Epithelial cell of prostate (primary cell): ENCODE data around the gene KCNQ2.

ENCODE experiments used
- DNase-seq: peaks from one replicate; pipeline ENCODE4 v3.0.0-alpha.2; 2011; ENCODE audit warnings: low read depth, low spot score
- H3K27ac ChIP-seq: fragments of 450-650 bp; 2 replicates; pipeline ENCODE4 v1.5.1; 2017; ENCODE audit warnings: mild to moderate bottlenecking

KCNQ2 gene

GRCh38 chr20:63502671-63503172 is 30.3 kb upstream of the KCNQ2 start:
- no peak overlapping the region for H3K27ac ChIP-seq
- no peak for DNase-seq

DNA sequence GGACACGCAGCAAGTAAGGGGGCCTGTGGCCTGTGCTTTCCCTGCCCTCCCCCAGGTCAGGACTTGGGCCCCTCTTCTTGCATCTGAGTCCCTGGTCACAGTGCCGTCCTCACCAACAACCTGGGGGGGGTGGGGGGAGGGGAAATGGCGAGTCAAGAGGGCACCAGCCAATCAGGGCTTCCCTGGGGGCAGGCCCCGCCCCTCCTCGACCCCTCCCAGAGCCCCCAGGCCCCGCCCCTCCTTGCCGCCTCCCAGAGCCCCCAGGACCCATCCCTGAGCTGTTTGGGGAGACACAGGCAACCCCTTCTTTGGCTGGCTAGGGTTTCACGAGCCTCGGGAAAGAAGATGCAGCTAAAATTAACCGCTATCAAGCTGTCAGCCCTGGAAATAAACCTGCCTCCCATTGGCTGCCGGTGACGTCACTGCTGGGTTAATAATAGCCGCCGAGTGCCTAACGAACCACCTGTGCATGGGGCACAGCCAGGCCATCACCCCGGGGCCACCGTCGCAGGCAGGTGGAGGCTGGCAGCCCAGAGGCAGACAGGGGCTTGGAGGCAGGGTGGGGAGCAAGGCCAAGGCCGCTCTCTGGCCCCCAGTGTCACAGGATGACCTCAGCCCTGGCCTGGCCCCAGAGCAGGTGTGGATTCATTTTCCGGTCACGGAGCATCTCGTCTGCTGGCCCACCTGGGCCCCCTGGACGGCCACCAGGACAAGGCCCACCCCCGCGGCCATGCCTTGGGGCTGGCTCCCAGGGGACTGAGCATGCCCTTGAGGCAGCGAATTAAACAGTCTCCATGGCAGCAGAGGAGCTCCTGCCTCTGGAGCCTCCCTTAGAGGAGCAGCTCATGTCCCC is 29.6 kb upstream of the KCNQ2 start:
- DNase-seq = no peak
- no peak overlapping the region for H3K27ac ChIP-seq

DNA sequence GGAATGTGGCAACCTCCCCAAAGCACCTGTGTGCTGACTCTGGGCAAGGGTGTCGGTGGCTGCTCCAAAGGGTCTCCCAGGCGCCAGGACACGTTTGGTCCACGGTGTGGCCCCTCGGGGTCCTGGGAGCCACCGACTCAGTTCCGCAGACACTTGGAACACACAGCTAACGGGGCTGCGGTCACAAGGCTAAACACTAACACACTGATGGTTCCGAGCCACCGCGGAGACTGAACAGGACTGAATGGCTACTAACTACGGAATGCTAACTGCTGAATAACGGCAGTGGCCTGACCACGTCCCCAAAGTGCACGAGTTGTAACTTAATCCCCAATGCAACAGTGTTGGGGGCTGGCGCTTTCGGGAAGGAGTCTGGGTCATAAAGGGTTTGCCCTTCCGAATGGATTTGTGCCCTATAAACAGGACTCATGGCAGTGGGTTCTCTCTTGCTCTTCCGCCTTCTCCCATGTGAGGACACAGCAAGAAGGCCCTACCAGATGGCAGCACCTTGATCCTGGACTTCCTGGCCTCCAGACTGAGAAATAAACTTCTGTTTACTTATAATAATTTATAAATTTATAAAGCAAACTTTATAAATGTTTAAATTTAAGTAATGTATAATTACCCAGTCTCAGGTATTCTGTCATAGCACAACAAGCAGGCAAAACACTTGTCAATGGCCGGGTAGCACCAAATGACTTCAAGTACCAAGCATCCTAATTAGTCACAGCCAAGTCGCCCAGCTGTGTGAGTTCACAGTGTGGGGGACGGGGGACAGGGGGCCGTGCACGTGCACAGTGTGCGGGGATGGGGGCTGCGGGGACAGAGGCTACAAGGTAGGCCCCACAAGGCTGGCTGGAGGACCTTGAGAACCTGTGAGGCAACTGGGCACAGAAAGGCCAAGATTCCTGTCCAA is 28.7 kb upstream of the KCNQ2 start:
- no peak for DNase-seq
- H3K27ac ChIP-seq = no peak overlapping the region

GRCh38 chr20:63500151-63500901 is 27.9 kb upstream of the KCNQ2 start:
- H3K27ac ChIP-seq = no peak overlapping the region

DNA sequence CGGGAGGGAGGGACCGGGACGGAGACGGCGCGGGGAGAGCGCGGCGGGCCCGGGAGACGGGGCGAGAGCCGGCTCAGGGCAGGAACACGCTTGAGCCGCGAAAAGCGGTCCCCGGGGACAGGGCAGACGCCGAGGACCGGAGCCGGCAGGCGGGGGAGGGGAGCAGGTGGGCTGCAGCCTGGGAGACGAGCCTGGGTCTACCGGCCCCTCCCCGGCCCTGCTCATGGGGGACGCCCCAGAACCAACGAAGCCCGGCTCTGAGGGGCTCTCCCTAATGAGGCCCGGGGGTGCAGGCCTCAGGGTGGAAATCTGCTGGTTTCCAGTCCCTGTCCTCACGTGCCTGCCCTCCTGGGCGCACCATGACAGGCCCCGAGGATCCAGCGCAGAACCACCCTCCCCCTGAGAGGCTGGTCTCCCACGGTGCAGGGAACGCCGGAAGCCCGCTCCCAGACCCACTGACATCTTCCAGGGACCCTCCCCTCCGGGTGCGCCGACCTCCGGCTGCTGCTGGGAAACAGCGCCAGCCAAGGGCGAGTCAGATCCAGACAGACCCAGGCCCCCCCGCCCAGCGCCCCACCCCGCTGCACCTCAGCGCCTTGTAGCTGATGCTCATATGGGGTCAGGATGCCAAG is 27.0 kb upstream of the KCNQ2 start:
- no peak for DNase-seq
- no peak overlapping the region for H3K27ac ChIP-seq

More at GRCh38 chr20:63500151-63500901, 27.9 kb upstream of the KCNQ2 start:
- no peak for DNase-seq

GRCh38 chr20:63498960-63499337 is 26.5 kb upstream of the KCNQ2 start, which contains the start of gene EEF1A2:
EEF1A2 (minus strand) TSS chr20:63499083; CDS start chr20:63497763, 1,320 bp downstream.
- no peak for DNase-seq
- H3K27ac ChIP-seq = no peak within 1 kb of the TSS

- DNase-seq = no peak
- no peak overlapping the region for H3K27ac ChIP-seq
Observed at GRCh38 chr20:63497946-63498935, 25.8 kb upstream of the KCNQ2 start.

DNA sequence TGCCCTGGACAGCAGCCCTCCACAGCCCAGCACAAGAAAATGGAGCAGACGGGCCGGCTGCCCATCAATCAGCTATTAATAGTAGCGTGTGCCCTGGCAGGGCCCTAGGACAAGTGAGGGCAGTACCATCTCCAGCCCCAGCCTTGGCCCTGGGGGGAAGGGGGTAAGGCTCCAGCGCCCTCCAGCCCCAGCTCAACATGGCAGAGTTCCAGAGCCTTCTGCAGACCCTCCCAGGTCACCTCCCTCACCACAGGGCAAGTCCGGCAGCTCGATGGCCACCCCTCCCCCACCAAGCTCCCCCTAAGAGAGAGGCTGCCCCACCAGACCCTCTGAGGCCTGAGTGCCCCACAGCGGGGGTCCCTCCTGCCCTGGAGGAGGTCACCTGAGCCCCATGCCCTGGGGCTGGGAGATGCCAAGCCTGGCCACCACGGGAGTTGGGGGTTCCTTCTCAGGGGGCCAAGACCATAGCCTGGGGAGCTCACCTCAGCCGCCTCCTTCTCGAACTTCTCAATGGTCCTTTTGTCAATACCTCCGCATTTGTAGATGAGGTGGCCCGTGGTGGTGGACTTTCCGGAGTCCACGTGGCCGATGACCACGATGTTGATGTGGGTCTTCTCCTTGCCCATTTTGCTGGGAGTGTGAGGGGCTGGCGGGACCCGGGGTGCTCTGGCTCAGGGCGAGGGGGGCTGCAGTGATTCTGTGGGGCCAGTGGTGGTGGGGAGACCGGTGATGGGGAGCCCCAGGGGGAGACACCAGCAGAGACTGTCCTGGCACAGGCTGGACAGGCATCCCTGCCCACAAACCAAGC is 24.9 kb upstream of the KCNQ2 start:
- no peak overlapping the region for H3K27ac ChIP-seq
- DNase-seq = no peak

DNA sequence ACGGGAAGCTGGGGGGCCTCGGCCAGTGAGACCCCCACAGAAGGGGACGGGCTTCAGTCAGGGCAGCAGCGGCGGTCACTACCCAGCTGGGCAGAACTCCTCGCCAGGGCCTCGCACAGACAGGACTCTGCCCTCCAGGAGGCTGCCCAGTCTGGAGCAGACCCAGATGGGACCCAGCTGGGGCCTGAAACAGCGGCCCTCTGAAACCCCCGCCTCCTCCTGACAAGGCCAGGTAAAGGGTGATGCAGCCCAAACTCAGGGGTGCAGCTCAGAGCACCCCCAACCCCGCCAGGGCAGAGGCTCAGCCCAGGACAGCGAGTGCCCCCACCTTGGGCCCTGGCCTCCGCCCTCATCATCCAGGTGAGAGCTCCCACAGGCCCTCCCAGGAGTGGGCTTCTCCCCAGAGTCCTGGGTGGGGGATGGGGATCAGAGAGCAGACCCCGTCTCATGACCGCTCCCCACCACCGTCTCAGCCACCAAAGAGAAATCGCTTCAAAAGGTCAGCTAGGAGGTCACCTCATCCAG is 24.2 kb upstream of the KCNQ2 start:
- H3K27ac ChIP-seq = no peak overlapping the region
- no peak for DNase-seq

DNA sequence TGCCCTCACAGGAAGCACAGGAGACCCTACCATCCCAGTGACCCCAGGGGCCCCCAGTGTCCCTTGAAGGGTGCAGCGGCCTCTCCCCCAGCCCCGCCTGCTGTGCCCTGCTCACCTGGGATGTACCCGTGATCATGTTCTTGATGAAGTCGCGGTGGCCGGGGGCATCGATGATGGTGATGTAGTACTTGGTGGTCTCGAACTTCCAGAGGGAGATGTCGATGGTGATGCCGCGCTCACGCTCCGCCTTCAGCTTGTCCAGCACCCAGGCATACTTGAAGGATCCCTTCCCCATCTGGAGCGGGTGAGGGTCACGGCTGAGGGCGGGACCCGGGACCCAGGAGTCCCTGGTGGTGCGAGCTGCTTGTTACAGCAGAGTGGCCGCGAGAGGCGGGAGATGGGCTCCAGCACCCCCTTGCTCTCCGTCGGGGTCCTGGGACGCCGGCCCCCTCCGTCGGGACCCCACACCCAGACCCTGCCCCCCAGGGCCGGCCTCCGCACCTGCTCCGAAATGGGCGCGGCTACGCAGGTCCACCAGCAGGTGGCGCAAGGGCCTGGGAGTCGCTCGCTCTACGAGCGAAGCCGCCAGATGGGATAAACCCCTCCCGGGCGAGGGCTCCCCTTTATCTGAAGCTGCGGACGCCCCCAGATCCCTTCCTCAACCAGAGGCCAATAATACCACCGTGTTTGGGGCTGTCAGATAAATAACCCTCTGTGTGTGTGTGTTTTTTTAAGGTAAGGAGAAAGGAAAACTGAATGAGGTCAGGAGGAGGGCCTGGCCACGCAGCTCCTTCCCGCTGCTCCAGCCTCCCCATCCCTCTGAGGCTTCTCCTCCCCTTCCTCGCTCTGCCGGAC is 23.5 kb upstream of the KCNQ2 start:
- no peak overlapping the region for H3K27ac ChIP-seq

DNA sequence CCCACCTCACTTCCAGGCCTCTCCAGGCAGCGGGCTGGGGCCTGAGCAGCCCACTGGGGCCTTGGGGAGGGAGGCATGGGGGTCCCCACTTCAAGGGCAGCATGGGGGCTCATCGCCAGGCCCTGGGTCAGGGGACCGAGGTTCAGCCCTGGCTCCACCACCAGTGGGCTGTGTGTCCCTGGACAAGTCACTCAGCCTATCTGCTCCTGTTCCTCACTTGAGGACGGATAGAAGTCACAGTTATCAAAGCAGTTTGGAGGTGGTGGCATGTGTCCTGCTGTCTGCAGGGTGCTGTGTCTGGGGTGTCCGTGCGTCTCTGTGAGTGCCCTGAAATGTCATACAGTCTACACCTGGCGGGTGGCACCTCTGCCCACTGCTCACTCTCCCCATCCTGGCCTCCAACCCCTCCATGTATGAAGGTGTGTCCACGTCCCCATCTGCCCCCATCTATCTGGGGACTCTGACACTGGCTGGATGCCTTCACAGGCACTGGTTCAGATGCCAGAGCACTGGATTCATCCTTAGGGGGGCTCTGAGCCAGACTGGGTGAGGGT is 22.8 kb upstream of the KCNQ2 start:
- no peak for DNase-seq
- H3K27ac ChIP-seq = no peak overlapping the region

More for the DNA sequence above, 23.5 kb upstream of the KCNQ2 start:
- DNase-seq = no peak

GRCh38 chr20:63494420-63495166 is 22.1 kb upstream of the KCNQ2 start:
- H3K27ac ChIP-seq = no peak overlapping the region
- DNase-seq = no peak

DNA sequence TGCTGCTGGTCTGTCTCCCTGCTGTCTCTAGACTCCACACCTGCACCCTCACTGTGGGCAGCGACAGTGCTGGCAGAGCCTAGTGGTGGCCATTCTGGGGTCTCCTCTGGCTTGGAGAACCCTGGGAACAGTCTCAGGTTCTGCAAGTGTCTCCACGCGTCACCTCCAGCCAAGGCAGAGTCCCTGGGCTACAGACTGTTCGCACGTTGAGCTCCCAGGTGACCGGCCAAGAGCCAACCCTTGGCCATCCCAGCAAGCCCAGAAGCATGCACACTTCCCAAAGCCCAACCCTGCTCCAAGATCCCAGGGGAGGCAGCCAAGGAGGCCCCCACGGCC is 21.6 kb upstream of the KCNQ2 start:
- no peak overlapping the region for H3K27ac ChIP-seq
- no peak for DNase-seq

GRCh38 chr20:63493563-63494020 is 21.1 kb upstream of the KCNQ2 start:
- H3K27ac ChIP-seq = no peak overlapping the region
- no peak for DNase-seq

DNA sequence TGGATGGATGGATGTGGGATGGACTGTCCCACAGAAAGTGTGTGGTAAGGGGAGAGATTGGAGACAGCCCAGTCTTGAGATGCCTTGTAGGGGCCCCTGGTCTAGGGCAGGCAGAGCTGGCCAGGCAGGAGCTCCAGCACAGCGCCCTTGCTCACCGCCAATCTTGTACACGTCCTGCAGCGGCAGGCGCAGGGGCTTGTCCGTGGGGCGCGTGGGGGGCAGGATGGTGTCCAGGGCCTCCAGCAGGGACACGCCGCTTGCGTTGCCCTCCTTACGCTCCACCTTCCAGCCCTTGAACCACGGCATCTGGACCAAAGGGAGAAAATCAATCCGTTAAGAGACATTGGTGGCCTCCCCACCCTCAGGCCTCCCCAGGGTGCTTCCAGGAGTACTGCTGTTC is 20.5 kb upstream of the KCNQ2 start:
- no peak for DNase-seq
- no peak overlapping the region for H3K27ac ChIP-seq

DNA sequence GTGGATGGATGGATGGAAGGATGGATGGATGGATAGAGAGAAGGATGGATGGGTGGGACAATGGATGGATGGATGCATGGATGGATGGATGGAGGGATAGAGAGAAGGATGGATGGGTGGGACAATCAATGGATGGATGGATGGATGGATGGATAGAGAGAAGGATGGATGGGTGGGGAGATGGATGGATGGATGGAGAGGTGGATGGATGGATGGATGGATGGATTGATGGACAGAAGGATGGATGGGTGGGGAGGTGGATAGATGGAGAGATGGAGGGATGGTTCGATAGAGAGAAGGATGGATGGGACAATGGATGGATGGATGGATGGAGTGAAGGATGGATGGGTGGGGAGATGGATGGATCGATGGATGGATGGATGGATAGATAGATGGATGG is 20.1 kb upstream of the KCNQ2 start:
- no peak overlapping the region for H3K27ac ChIP-seq
- no peak for DNase-seq
